Measurements from ENCODE around the gene SCYGR3.
"Not testable (repeated sequence)": the region's sequence is repeated elsewhere in the genome, so short reads cannot be mapped to it uniquely, and the experiment has no call there.

The SCYGR3 gene

GRCh38 chr2:227613272-227613660 is 1.4 kb downstream of the SCYGR3 start:
- no peak for DNase-seq (ENCODE audit: low spot score)

- no peak for DNase-seq (ENCODE audit: low spot score)
Observed at GRCh38 chr2:227612546-227613271, 1.9 kb downstream of the SCYGR3 start.

- DNase-seq (ENCODE audit: low spot score) = no peak
Observed at GRCh38 chr2:227610123-227610522, 4.5 kb downstream of the SCYGR3 start.

DNA sequence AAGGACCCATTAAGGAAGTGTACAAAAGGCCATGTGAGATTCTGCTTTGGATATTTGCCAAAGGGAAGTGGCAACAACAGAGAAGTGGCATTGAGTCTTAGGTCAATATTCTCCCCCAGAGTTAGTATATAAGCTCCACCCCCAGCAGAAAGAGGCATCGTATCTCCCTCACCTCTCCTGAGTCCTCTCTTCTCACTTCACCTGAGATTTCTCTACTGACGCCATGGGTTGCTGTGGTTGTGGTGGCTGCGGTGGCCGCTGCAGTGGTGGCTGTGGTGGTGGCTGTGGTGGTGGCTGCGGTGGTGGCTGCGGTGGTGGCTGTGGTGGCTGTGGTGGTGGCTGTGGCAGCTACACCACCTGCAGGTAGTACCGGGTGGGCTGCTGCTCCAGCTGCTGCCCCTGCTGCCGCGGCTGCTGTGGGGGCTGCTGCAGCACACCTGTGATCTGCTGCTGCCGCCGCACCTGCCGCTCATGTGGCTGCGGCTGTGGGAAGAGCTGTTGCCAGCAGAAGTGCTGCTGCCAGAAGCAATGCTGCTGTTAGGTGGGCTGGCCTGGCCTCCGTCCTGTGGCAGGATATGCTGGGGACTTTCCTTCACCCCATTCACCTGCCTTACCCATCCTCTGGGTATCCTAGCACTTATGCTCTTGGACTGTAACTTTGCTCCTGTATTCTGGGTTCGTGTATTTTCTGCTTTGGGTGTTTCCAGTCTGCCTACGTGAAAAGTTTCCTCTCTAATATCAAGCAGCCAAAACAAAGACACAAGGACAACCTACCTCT is 5.9 kb downstream of the SCYGR3 start:
- DNase-seq (ENCODE audit: low spot score) = no peak

DNA sequence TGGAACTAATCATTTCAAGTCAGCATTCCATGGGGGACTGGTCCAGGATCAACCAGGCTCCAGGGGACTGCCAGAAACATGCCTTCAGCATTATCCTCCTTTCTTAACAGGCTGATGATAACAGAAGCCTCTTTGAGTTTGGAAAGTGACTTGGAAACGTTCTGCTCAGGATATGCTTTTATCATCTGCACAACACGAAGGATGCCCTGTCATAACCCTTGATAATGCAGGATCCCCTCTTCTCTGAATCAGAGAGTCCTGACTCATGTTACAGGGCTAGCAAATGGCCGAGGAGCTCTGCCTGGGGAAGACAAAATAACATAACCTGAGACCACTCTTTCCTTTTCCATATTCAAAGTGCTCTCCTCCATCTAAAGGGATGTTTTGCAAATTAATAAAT is 6.7 kb downstream of the SCYGR3 start:
- no peak for DNase-seq (ENCODE audit: low spot score)

DNA sequence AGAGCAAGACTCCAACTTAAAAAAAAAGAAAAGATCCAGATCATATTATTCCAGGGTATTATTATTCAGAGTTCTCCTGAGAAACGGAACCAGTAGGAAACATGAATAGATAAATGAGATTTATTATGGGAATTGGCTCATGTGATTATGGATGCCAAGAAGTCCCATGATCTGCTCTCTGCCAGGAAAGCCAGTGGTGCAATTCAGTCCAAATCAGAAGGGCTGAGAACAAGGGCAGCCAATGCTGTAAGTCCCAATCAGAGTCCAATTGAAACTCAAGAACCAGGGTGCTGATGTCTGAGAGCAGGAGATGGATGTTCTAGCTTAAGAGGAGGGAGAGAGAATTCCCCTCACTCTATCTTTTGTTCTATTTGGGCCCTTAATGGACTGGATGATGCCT is 8.2 kb downstream of the SCYGR3 start:
- DNase-seq (ENCODE audit: low spot score) = no peak

DNA sequence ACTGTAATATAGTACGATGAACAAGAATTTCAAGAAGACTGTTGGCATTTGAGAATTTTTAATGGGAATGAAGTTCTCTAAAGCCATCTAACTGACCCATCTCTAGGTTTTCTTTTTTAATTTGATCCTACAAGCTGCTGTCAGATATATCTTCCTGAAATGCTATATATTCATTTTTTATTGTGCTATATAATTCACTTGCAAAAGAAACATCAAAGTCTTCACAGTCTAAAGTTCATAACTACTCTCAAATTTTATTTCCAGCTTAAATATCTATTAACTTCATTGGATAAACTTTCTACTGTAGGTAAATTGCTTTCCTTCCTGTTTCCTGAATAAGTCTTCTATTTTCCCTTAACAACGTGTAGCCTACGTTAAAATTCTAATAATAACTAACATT is 12.3 kb downstream of the SCYGR3 start:
- no peak for DNase-seq (ENCODE audit: low spot score)

DNA sequence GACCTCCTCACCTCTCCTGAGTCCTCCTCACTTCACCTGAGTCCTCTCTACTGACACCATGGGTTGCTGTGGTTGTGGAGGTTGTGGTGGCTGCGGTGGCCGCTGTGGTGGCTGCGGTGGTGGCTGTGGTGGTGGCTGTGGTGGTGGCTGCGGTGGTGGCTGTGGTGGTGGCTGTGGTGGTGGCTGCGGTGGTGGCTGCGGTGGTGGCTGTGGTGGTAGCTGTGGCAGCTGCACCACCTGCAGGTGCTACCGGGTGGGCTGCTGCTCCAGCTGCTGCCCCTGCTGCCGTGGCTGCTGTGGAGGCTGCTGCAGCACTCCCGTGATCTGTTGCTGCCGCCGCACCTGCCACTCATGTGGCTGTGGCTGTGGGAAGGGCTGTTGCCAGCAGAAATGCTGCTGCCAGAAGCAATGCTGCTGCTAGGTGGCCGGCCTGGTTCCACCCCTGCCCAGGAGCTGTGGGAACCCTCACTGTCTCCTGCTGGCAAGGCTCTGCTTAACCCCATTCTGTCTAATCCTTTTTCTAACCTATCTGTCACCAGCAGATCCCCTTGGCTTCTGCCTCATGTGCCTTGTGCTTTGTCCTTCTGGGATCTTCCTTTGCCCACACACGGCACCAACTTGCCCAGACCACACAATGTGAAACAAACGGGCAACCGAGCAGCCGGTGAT is 15.7 kb downstream of the SCYGR3 start, which contains the start of gene SCYGR2:
Gene SCYGR2, plus strand, starts transcription at position 59 of the 669 bp plus-strand sequence. Its CDS starts 0 bp downstream, at position 59.
- not testable (repeated sequence) for DNase-seq (ENCODE audit: low spot score)

GRCh38 chr2:227597998-227598397 is 16.6 kb downstream of the SCYGR3 start:
- DNase-seq (ENCODE audit: low spot score) = no peak

- DNase-seq (ENCODE audit: low spot score) = no peak
Observed at GRCh38 chr2:227597036-227597435, 17.6 kb downstream of the SCYGR3 start.

DNA sequence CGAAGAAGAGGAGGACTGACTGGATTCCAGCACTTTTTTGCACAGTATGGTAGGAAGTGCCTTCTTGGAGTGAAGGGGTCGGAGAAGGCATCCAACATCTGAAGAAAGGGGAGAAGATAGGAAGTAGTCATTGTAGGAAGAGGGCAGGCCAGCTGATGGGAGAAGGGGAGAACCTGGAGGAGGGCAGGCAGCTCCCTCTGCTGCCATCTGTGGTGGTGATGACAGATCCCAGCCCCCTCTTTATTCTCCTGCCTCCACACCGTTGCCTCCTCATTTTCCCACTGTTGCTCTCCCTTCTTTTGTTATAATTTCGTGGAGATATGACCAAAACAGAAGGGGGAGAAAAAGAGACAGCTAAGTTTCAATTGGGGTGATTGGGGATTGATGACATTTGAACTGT is 18.8 kb downstream of the SCYGR3 start:
- DNase-seq (ENCODE audit: low spot score) = no peak

- no peak for DNase-seq (ENCODE audit: low spot score)
Observed at GRCh38 chr2:227592694-227593387, 21.8 kb downstream of the SCYGR3 start.

GRCh38 chr2:227582369-227582768 is 32.3 kb downstream of the SCYGR3 start:
- DNase-seq (ENCODE audit: low spot score) = no peak

DNA sequence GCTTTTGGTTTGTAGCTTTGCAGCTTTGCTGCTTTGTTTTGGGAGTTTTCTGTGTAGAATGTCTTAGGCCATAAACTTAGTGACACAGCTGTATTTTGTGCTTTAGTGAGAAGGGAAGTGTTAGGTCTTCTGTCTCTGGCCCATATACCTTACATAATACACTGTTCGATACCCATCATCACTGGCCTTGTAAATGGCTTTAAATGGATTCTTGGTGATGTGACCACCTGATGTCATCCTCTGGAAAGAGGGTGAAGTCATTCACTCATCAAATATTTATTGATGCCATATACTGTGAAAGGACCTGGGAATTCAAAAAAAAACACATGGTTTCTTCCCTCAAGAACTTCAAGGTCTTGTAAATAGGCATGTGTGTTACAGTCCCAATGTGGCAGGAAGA is 34.8 kb downstream of the SCYGR3 start:
- DNase-seq (ENCODE audit: low spot score) = no peak

- no peak for DNase-seq (ENCODE audit: low spot score)
Observed at GRCh38 chr2:227578642-227579041, 36.0 kb downstream of the SCYGR3 start.

DNA sequence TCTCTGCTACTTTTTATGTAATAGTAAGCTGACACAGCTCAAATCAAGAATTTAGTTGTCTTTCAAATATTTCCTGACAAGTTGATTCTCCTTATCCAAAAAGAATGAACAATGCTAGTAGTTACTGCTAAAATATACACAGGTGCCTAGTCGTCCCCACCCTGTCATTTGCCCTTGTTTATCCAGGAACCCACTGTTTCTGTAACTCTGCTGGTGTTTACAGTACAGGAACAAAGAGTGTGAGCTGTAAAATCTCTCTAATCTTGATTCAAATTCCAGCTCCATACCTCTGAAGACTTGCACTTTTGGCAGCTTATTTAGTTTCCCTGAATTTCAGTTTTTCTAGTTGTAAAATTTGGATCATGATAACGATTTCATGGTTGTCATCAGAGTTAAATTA is 37.1 kb downstream of the SCYGR3 start:
- no peak for DNase-seq (ENCODE audit: low spot score)

DNA sequence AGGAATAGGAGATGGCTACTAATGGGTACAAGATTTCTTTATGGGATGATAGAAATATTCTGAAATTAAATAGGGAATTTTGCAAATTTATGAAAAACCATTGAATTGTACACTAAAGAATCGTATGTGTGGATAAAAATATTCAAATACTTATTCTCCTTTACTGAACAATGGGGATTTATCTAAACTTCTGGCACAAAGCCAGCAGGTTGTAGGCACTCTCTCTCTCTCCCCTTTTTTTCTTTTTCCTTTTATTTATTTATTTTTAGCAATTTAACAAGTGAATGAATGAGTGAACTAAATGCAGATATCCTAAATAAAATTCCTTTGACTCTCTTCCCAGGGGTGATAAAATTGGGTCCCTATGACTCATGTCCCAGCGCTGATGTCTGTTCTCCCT is 37.8 kb downstream of the SCYGR3 start:
- no peak for DNase-seq (ENCODE audit: low spot score)

DNA sequence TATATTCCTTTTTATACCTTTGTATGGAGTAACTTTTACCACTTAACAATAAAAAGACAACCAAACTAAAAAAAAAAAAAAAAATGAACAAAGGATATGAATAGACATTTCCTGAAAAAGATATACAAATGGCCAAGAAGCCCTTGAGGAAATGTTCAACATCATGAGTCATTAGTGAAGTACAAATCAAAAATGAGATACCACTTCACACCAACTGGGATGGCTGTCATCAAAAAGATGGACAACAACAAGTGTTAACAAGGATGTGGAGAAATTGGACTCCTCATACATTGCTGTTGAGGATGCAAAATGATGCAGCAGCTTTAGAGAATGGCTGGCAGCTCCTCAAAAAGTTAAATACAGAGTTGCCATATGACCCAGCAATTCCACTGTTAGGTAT is 38.5 kb downstream of the SCYGR3 start:
- no peak for DNase-seq (ENCODE audit: low spot score)

DNA sequence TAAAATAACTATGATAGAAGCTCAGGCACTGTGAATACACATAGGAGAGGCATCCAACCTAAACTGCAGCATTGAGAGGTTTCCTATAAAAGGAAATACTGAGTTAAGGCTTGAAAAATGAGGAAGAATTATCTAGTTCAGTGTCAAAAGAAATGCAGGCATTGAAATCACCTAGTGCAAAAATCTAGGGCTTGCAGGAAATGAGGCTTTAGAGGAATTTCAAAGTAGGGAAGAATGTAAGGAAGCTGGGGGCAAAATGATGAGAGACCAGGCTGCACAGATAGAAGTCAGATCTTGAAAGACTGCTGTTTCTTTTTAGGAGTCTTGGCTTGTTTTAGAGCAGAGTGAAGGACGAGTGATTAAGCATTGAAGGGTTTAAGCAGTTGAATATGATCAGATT is 44.0 kb downstream of the SCYGR3 start:
- DNase-seq (ENCODE audit: low spot score) = no peak

GRCh38 chr2:227568852-227569169 is 45.8 kb downstream of the SCYGR3 start:
- no peak for DNase-seq (ENCODE audit: low spot score)

DNA sequence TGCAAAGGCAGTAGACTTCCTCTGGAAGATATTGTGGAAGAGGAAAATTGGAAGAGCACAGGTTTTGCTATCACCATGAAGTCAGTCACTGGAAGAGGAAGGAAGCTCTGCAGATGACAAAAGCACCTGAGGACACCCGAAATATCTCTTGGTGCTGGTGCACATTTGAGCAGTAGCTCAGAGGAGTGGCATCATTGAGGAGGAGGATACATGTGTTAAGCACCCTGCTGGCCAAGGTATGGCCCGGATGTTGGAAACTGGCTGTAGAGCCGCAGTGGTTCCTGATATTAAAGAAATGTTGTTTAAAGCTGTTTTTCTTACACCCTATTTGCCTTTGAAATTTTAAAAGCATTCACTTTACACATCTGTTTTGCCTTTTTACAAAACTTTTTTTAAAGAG is 48.6 kb downstream of the SCYGR3 start:
- no peak for DNase-seq (ENCODE audit: low spot score)

GRCh38 chr2:227565080-227565479 is 49.6 kb downstream of the SCYGR3 start:
- DNase-seq (ENCODE audit: low spot score) = no peak

Data from kidney capillary endothelial cell (primary cell).